Hematopoietic multipotent progenitor cell (in vitro differentiated cells): ENCODE data around the gene TMEM260. TPM values are rescaled to one million over a fixed set of nuclear protein-coding genes. Genes with fewer than 3 reads are reported as not detected.

Experiments
- DNase-seq, 3 donors: peaks; one replicate each; pipeline ENCODE4 v3.0.0-alpha.2; 2011 to 2015; ENCODE audit warnings: low read depth in 2 of 3, low spot score in 2 of 3
- total RNA-seq: library from RNA; depleted of rRNA; stranded (reverse); fragments of >200 nt; gene quantifications from one replicate; pipeline ENCODE4 v1.2.3, GENCODE V29; 2012

TMEM260 gene
- total RNA-seq = 15.6 TPM

- peak; percentile 88 to 94 (median 92) for DNase-seq
Measured at GRCh38 chr14:56579345-56580220, at the start of gene TMEM260. Gene TMEM260, plus strand, starts transcription at chr14:56579798. Its CDS starts 117 bp downstream, at chr14:56579915.

GRCh38 chr14:56532546-56532945 is 47.1 kb upstream of the TMEM260 start:
- no peak for DNase-seq

DNA sequence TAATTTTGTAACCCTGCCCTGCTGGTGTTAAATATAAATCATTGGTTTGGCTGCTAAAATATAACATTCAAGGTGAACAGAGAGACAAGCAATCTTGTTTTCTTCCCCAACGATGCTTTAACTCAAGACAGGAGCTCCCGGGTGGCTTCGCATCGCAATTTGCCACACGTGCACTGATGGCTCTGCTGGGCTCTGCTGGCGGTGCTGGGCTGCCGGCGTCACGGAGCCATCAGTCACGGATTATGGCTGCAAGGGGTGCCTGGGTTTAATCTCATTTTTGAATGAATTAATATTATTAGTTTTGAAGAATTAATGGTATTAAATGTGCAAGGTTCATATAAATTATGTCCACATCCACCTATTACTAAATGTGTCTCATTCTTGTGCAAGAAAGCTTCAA is 44.9 kb upstream of the TMEM260 start:
- DNase-seq = no peak

- DNase-seq = no peak
Measured at GRCh38 chr14:56539862-56540261, 39.7 kb upstream of the TMEM260 start.

- no peak for DNase-seq
Measured at GRCh38 chr14:56543436-56543835, 36.2 kb upstream of the TMEM260 start.

GRCh38 chr14:56549721-56550120 is 29.9 kb upstream of the TMEM260 start:
- DNase-seq = no peak

- no peak for DNase-seq
Measured at GRCh38 chr14:56552615-56553014, 27.0 kb upstream of the TMEM260 start.

GRCh38 chr14:56554301-56554700 is 25.3 kb upstream of the TMEM260 start:
- no peak for DNase-seq

DNA sequence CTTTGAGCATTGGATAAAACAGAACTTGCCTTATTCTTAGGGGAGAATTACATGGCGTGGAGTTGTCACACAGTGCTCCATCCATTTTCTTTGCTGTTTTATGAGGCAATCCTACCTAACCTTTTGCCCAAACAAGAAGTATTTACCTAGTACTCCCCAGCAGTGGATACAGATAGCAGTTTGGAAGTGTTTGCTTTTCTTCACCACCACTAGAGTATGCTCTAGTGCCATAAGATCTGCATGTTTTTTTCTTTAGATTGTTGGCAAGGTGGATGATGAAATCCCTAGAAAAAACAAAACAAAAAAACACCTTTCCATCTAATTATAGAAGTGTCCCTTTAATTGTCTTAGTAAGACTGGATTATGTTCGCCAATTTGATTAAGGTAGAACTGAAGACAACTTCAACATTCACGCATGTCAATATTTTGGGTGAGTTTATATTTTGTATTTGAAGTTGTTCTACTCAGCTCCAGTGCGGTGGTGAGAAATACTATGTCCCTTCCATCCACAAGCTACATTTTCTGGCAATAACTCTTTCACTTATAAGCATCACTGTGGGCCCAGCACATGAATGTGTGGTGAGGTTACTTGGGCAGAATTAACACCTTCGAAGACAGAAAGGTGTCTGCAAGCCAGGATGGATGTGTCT is 23.6 kb upstream of the TMEM260 start:
- peak in 2 of 3 donors; percentile 15 to 48 for DNase-seq

- DNase-seq = no peak
Measured at GRCh38 chr14:56559182-56559581, 20.4 kb upstream of the TMEM260 start.

DNA sequence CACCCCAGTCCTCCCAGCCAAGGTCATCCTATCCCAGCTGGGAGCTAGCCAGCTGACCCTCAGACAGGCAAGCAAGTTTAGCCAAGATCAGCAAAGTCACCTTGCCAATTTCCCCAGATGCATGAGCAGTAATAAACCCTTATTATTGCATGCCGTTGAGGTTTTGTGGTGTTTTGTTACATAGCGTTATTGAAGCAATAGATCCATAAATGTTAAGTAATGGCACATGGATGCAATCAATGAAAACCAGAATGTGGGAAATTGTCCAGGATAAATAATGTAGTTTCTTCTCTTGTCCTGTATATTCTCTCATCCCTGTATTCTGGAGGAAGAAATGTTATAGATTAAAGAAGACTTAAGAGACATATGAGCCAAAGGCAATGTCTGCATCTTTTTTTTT is 18.0 kb upstream of the TMEM260 start:
- no peak for DNase-seq

DNA sequence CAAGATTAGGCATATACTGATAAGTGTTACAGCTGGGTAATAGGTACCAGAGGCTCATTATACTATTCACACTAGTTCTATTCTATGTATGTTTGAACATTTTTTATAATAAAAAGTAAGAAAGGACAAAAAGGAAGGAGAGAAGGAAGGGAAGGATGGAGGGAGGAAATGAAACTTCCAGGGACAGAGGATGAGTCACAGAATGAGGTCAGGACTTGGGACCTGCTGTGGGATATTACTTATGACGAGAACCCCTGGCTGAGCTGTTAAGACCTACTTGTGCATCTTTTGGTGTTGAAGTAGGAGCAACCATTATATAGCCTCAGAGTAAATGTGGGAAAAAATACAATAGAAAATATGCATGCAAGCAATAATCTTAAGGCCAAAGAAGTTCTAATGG is 16.7 kb upstream of the TMEM260 start:
- no peak for DNase-seq

GRCh38 chr14:56569174-56569573 is 10.4 kb upstream of the TMEM260 start:
- no peak for DNase-seq

DNA sequence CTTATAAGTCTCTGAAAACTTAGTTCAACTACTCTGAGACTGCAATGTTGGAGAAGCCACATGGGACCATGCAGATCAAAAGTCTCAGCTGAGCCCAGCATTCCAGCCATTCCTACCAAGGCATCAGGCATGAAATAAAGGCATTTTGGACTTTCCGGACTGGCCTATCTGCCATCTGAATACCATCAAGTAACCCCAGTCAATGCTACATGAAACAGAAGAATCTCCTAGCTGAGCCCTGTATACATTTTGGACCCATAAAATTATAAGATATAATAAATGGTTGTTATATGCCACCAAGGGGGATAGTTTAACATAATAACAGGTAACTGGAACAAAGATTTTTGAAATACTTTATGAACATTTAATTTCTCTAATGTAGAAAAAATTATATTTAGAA is 9.3 kb upstream of the TMEM260 start:
- DNase-seq = no peak

- DNase-seq = no peak
Measured at GRCh38 chr14:56580221-56580711, 668 bp downstream of the TMEM260 start.

GRCh38 chr14:56581041-56581727 is 1.6 kb downstream of the TMEM260 start:
- no peak for DNase-seq

DNA sequence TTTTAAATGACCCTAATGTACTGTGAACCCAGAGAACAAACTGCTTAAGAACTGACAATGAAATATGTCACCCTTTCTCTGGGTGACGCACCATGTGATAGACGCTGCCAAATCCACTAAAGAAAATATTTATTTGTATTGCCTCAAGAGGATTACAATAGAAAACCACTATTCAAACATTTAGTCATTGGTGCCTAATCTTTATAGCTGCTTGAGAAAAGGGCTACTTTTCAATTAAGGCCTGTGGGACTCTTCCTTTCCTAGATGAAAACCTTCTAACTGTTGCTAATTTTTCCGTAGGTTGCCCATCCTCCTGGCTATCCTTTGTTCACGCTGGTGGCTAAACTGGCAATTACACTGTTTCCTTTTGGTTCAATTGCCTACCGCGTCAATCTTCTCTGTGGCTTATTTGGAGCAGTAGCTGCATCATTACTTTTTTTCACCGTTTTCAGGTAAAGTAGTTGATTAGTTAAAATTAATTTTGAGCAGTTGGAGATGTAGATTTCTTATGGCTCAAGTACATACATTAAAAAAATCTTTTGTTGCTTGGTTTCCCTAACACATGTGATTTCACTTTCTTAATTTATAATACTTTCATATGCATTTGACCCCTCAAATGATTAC is 6.0 kb downstream of the TMEM260 start:
- DNase-seq = no peak

- DNase-seq = no peak
Measured at GRCh38 chr14:56587701-56588100, 8.1 kb downstream of the TMEM260 start.

- DNase-seq = no peak
Measured at GRCh38 chr14:56590535-56590960, 10.9 kb downstream of the TMEM260 start.

GRCh38 chr14:56592746-56593544 is 13.3 kb downstream of the TMEM260 start:
- DNase-seq = no peak
